ENCODE measurements around the gene HMBS.

DNA sequence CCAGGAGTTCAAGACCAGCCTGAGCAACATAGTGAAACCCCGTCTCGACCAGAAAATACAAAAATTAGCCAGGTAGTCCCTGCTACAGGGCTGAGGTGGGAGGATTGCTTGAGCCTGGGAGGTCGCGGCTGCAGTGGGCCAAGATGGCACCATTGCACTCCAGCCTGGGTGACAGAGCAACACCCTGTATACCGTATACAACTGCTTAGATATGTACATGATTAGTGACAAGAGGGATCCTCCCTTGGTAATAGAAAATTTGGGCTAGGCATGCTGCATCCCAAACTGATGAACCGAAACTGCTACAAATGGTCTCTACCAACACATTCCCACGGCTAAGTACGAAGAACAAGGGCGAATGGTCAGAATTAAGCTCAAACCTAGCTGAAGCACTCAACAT is 41.8 kb upstream of the HMBS start:
- TF ChIP-seq POLR2A (IDR thresholded peaks at IDR 0.05): no peak
- TF ChIP-seq, protein P1, sequence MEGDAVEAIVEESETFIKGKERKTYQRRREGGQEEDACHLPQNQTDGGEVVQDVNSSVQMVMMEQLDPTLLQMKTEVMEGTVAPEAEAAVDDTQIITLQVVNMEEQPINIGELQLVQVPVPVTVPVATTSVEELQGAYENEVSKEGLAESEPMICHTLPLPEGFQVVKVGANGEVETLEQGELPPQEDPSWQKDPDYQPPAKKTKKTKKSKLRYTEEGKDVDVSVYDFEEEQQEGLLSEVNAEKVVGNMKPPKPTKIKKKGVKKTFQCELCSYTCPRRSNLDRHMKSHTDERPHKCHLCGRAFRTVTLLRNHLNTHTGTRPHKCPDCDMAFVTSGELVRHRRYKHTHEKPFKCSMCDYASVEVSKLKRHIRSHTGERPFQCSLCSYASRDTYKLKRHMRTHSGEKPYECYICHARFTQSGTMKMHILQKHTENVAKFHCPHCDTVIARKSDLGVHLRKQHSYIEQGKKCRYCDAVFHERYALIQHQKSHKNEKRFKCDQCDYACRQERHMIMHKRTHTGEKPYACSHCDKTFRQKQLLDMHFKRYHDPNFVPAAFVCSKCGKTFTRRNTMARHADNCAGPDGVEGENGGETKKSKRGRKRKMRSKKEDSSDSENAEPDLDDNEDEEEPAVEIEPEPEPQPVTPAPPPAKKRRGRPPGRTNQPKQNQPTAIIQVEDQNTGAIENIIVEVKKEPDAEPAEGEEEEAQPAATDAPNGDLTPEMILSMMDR (IDR thresholded peaks at IDR 0.05): no peak

Measured in body of pancreas (tissue), 4 donors.